Esophagus squamous epithelium (tissue), 5 donors: ENCODE results near the gene CHST1. TPM values are rescaled to one million over a fixed set of nuclear protein-coding genes. Genes with fewer than 3 reads are reported as not detected.

Experiments used
- DNase-seq: peaks from one replicate; lab custom pipeline; 2025; lab: John Stamatoyannopoulos, UW
- H3K27ac ChIP-seq, 4 donors: fragments of 200-600 bp; sonication (generic); one replicate each; pipeline ENCODE4 v1.5.1; 2016 to 2019; ENCODE audit warnings: mild to moderate bottlenecking in 1 of 4
- H3K27me3 ChIP-seq, 4 donors: fragments of 200-600 bp; sonication (generic); 1 replicate in 3 of 4; 2 replicates in 1 of 4; pipeline versions ENCODE4 v1.5.1 to v1.6.0; 2017 to 2021; ENCODE audit warnings: antibody characterized with exemption in 1 of 4
- H3K36me3 ChIP-seq, 3 donors: fragments of 200-600 bp; sonication (generic); one replicate each; pipeline ENCODE4 v1.5.1; 2016 to 2019
- H3K4me1 ChIP-seq, 3 donors: fragments of 200-600 bp; sonication (generic); one replicate each; pipeline ENCODE4 v1.5.1; 2017 to 2019
- H3K4me3 ChIP-seq, 4 donors: fragments of 200-600 bp; sonication (generic); 1 replicate in 3 of 4; 2 replicates in 1 of 4; pipeline ENCODE4 v1.5.1; 2016 to 2019; ENCODE audit warnings: mild to moderate bottlenecking in 2 of 4, moderate library complexity in 1 of 4
- H3K9me3 ChIP-seq, 3 donors: fragments of 200-600 bp; sonication (generic); one replicate each; pipeline ENCODE4 v1.5.1; 2016 to 2019
- CTCF ChIP-seq, 6 experiments: fragments of 450-650 bp in 4 of 6; fragments of 200-600 bp in 2 of 6; sonication (generic) in 2 of 6; IDR thresholded peaks; one replicate each; pipeline ENCODE4 v1.5.1; 2016 to 2019; ENCODE audit warnings: antibody characterized with exemption in 6 of 6, mild to moderate bottlenecking in 4 of 6, moderate library complexity in 4 of 6
- POLR2A ChIP-seq, 4 donors: fragments of 450-650 bp; IDR thresholded peaks; one replicate each; pipeline ENCODE4 v1.6.1; 2017; ENCODE audit warnings: antibody characterized with exemption in 4 of 4, mild to moderate bottlenecking in 4 of 4, moderate library complexity in 3 of 4
- WGBS, 2 donors: methylation state at CpG; one replicate each; pipeline ENCODE4 v1.1.5; 2018; 5-methylcytosine and 5-hydroxymethylcytosine counted together
- intact Hi-C: fragments of 100-400 bp; cut with DNase I; formaldehyde crosslinking; loops from one replicate; pipeline ENCODE4 v1.15.0; 2022
- total RNA-seq, 4 donors: library from RNA; depleted of rRNA; stranded (reverse); fragments of >200 nt; gene quantifications; one replicate each; pipeline ENCODE4 v1.1.0, GENCODE V29; 2016
- donor health status: DM: yes; HTN: yes; CAD: no.

CHST1 gene
- total RNA-seq, 4 donors from 2014 or later: 0.27 to 2.7 (median 0.70) TPM

DNA sequence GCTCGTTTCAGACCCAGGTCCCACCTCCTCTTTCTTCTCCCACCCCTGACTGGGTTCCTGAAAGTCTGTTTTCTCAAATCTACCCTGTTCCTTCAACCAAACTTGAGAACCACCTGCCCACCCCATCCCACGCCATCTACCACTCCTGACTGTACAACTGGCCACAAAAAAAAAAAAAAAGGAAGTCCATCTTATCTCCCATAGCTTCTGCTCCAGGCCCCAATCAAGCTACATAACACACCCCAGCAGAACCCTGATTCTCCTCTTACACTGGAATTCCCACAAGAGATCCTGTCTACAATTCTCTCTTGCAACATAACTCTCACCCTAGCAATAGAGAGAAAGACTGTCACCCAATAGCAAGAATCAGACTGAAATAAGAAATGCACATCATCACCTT lies 39.2 kb upstream of the CHST1 start:
- intact Hi-C loops: no loop called here
- WGBS, 2 donors: 54 to 56% methylated on average over 2 of the region's 2 CpGs
- TF ChIP-seq CTCF (IDR thresholded peaks at IDR 0.05): no peak
- no peak for TF ChIP-seq POLR2A (IDR thresholded peaks at IDR 0.05)

DNA sequence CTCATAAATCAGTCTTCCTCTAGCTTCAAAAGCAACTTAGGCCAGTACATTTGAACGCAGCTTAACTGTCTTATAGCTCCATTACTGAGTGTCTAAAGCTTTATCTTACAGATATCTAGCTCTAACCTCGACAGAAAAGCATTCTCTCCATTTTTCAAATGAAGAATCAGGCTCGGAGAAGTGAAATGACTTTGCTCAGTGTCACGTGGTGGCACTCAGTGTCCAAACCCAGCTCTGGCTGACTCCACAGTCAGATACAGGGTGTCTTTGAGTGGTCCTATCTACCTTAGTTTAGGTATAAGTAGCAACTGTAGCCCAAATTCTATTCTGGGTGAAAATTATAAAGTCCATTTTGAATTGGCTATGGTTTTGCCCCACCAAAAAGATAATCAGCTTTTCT lies 38.7 kb upstream of the CHST1 start:
- TF ChIP-seq POLR2A (IDR thresholded peaks at IDR 0.05) (no peak), CTCF (IDR thresholded peaks at IDR 0.05) (no peak)
- H3K9me3 ChIP-seq: no peaks in the 10 kb centered on the region
- H3K4me1 ChIP-seq: no peaks in the 10 kb centered on the region
- H3K36me3 ChIP-seq: no peaks in the 10 kb centered on the region
- peaks cover 0 to 57% (median 0%) of the 10 kb centered on the region in 4 donors for H3K27me3 ChIP-seq
- H3K27ac ChIP-seq: no peak overlapping the region
- intact Hi-C loops: no loop called here
- 57 to 78% methylated on average over 4 of the region's 4 CpGs for WGBS, 2 donors
- H3K4me3 ChIP-seq: no peak overlapping the region
- DNase-seq: no peak

More for the DNA sequence above, 39.2 kb upstream of the CHST1 start:
- Histone ChIP-seq H3K9me3 (no peaks in the 10 kb centered on the region), H3K27ac (no peak overlapping the region), H3K27me3 (peaks cover 0 to 58% (median 0%) of the 10 kb centered on the region in 4 donors), H3K36me3 (no peaks in the 10 kb centered on the region), H3K4me1 (no peaks in the 10 kb centered on the region), H3K4me3 (no peak overlapping the region)
- DNase-seq: no peak

DNA sequence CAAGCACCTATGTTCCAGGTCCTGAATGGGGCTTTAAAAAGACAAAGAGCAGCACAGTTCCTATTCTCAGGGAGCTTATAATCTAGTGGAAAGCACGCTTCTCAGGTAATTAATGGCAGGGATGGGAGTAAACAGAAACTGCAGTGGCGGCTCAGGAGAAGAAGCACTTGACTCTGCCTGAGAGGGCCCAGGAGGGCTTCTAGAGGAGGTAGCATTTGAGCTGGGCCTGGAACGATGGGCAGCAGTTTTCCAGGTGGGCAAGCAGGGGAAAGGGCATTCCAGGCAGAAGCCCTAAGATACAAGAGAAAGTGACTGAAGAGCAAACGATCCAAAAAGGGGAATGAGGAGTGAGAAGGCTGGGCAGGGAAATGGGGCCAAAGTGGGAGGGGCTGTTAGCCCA lies 37.1 kb upstream of the CHST1 start:
- no peak overlapping the region for H3K4me3 ChIP-seq
- TF ChIP-seq POLR2A (IDR thresholded peaks at IDR 0.05): no peak
- TF ChIP-seq CTCF (IDR thresholded peaks at IDR 0.05): no peak
- no peak overlapping the region for H3K27ac ChIP-seq
- peaks cover 0 to 47% (median 0%) of the 10 kb centered on the region in 4 donors for H3K27me3 ChIP-seq
- WGBS, 2 donors: 69 to 81% methylated on average over 4 of the region's 4 CpGs
- no peaks in the 10 kb centered on the region for H3K9me3 ChIP-seq
- H3K4me1 ChIP-seq: no peaks in the 10 kb centered on the region
- no peak for DNase-seq
- no peaks in the 10 kb centered on the region for H3K36me3 ChIP-seq
- intact Hi-C loops: no loop called here

DNA sequence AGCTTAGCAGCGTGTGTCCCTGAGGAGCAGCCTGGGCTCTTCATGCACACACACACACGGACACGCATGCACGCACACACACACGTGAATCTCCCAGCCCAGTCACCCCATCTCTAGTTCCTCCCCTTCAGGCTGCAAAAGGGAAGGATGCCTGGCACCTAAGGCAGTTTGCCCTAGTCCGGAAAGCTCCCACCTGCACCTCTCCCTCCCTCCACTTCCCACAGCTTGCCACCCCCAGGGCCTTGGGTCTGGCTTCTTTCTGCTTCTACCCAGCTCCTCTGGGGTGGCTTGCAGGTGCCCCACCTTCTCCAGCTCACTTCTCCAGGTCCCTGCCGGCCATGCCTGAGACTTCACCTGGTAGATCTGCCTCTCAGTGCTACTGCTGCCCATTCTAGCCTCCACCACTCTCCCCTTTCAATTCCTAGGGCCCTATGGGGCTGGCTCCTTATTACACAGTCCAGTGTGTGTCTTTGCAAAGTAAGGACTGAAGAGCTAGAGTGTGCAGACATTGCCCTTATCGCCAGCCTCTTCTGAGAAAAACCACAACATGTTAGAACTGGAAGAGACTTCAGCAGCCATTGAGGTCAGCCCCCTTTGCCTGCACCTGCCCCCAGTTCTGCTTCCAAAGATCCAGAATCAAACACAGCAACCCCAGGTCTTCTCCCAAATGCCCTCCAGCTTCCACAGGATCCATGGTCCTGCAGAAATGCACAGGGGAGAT lies 33.5 kb upstream of the CHST1 start:
- Histone ChIP-seq H3K36me3 (no peaks in the 10 kb centered on the region), H3K9me3 (no peaks in the 10 kb centered on the region), H3K4me1 (no peaks in the 10 kb centered on the region), H3K27ac (no peak overlapping the region), H3K4me3 (no peak overlapping the region), H3K27me3 (peaks cover 0 to 28% (median 0%) of the 10 kb centered on the region in 4 donors)
- no peak for TF ChIP-seq CTCF (IDR thresholded peaks at IDR 0.05)
- no peak for TF ChIP-seq POLR2A (IDR thresholded peaks at IDR 0.05)
- no peak for DNase-seq
- intact Hi-C loops: no loop called here
- 76 to 87% methylated on average over 4 to 8 of the region's 8 CpGs for WGBS, 2 donors

GRCh38 chr11:45692808-45693453 lies 27.5 kb upstream of the CHST1 start:
- Histone ChIP-seq H3K9me3 (no peaks in the 10 kb centered on the region), H3K27me3 (no peaks in the 10 kb centered on the region), H3K27ac (no peak overlapping the region), H3K36me3 (no peaks in the 10 kb centered on the region), H3K4me1 (no peaks in the 10 kb centered on the region), H3K4me3 (no peak overlapping the region)
- no peak for DNase-seq
- TF ChIP-seq CTCF (IDR thresholded peaks at IDR 0.05): no peak
- 76 to 77% methylated on average over 9 to 10 of the region's 10 CpGs for whole genome bisulfite sequencing, 2 donors
- intact Hi-C loops: no loop called here
